GM19455 (cell line): ENCODE results near the gene HTT.
A peak's percentile ranks its signal among the peaks of the same experiment; 100 is the strongest.
"Not testable (repeated sequence)": the region's sequence is repeated elsewhere in the genome, so short reads cannot be mapped to it uniquely, and the experiment has no call there.

ENCODE experiments used
- ATAC-seq: cut with Tn5 transposase; IDR thresholded peaks from one replicate; pipeline ENCODE4 v1.9.1; 2021; ENCODE audit not compliant: unreplicated experiment

Gene HTT

GRCh38 chr4:3075652-3075981 is 1.1 kb downstream of the HTT start:
- no peak for ATAC-seq

- no peak for ATAC-seq
These were observed 3.3 kb downstream of the HTT start for GRCh38 chr4:3077796-3078195.

GRCh38 chr4:3079694-3080123 is 5.2 kb downstream of the HTT start:
- ATAC-seq = no peak

- no peak for ATAC-seq
These were observed 8.5 kb downstream of the HTT start for GRCh38 chr4:3082925-3083515.

GRCh38 chr4:3083732-3084131 is 9.3 kb downstream of the HTT start:
- ATAC-seq = no peak

- ATAC-seq = no peak
These were observed 11.6 kb downstream of the HTT start for GRCh38 chr4:3085948-3086670.

GRCh38 chr4:3087115-3087797 is 12.8 kb downstream of the HTT start:
- no peak for ATAC-seq

GRCh38 chr4:3091464-3091863 is 17.0 kb downstream of the HTT start:
- no peak for ATAC-seq

- ATAC-seq = not testable (repeated sequence)
These were observed 20.2 kb downstream of the HTT start for GRCh38 chr4:3094701-3095100.

- ATAC-seq = no peak
These were observed 21.7 kb downstream of the HTT start for GRCh38 chr4:3096202-3096601.

- ATAC-seq = no peak
These were observed 23.9 kb downstream of the HTT start for GRCh38 chr4:3098346-3098745.

GRCh38 chr4:3106339-3107186 is 32.1 kb downstream of the HTT start:
- ATAC-seq = peak; percentile 76

- no peak for ATAC-seq
These were observed 32.8 kb downstream of the HTT start for GRCh38 chr4:3107271-3107670.

GRCh38 chr4:3107691-3108121 is 33.2 kb downstream of the HTT start:
- ATAC-seq = no peak

GRCh38 chr4:3108211-3108610 is 33.7 kb downstream of the HTT start:
- ATAC-seq = no peak

GRCh38 chr4:3111461-3111860 is 37.0 kb downstream of the HTT start:
- no peak for ATAC-seq

- no peak for ATAC-seq
These were observed 37.7 kb downstream of the HTT start for GRCh38 chr4:3112201-3112600.

- ATAC-seq = no peak
These were observed 38.4 kb downstream of the HTT start for GRCh38 chr4:3112609-3113469.

GRCh38 chr4:3114377-3114776 is 39.9 kb downstream of the HTT start:
- no peak for ATAC-seq

GRCh38 chr4:3115637-3116270 is 41.3 kb downstream of the HTT start:
- ATAC-seq = no peak
